Measurements from ENCODE around the gene WDR27. TPM values are rescaled to one million over a fixed set of nuclear protein-coding genes. Genes with fewer than 3 reads are reported as not detected.

Gene WDR27
- total RNA-seq, 1 donor from 2014 or later = 24.5 TPM

- no peaks in the 10 kb centered on the region for H3K9me3 ChIP-seq (ENCODE audit: control insufficient read depth in 3 of 3, low read length in 3 of 3)
- H3K27me3 ChIP-seq (ENCODE audit: control insufficient read depth in 3 of 3, insufficient read depth in 3 of 3, low read length in 3 of 3) = no peaks in the 10 kb centered on the region
- H3K4me1 ChIP-seq (ENCODE audit: control insufficient read depth in 3 of 3, insufficient read depth in 3 of 3, low read length in 3 of 3) = no peaks in the 10 kb centered on the region
- no peak overlapping the region for H3K27ac ChIP-seq (ENCODE audit: low read depth, low read length)
- H3K4me3 ChIP-seq (ENCODE audit: low read length in 3 of 3) = no peak overlapping the region
- peaks cover 6 to 7% (median 7%) of the 10 kb centered on the region in 3 donors for H3K36me3 ChIP-seq (ENCODE audit: control insufficient read depth in 3 of 3, insufficient read depth in 3 of 3, low read length in 3 of 3)
- H3K9ac ChIP-seq (ENCODE audit: low read depth in 1 of 3, low read length in 3 of 3) = no peak overlapping the region
These were observed 10.6 kb downstream of the WDR27 start for GRCh38 chr6:169691260-169691659.

GRCh38 chr6:169689287-169689686 is 12.5 kb downstream of the WDR27 start:
- peaks cover 4 to 14% (median 12%) of the 10 kb centered on the region in 3 donors for H3K36me3 ChIP-seq (ENCODE audit: control insufficient read depth in 3 of 3, insufficient read depth in 3 of 3, low read length in 3 of 3)

GRCh38 chr6:169685860-169686259 is 16.0 kb downstream of the WDR27 start:
- Histone ChIP-seq H3K4me1 (ENCODE audit: control insufficient read depth in 3 of 3, insufficient read depth in 3 of 3, low read length in 3 of 3) (no peaks in the 10 kb centered on the region), H3K4me3 (ENCODE audit: low read length in 3 of 3) (no peak overlapping the region), H3K27me3 (ENCODE audit: control insufficient read depth in 3 of 3, insufficient read depth in 3 of 3, low read length in 3 of 3) (no peaks in the 10 kb centered on the region), H3K27ac (ENCODE audit: low read depth, low read length) (no peak overlapping the region), H3K36me3 (ENCODE audit: control insufficient read depth in 3 of 3, insufficient read depth in 3 of 3, low read length in 3 of 3) (peaks cover 7 to 14% (median 12%) of the 10 kb centered on the region in 3 donors), H3K9me3 (ENCODE audit: control insufficient read depth in 3 of 3, low read length in 3 of 3) (peaks cover 0 to 7% (median 0%) of the 10 kb centered on the region in 3 donors), H3K9ac (ENCODE audit: low read depth in 1 of 3, low read length in 3 of 3) (no peak overlapping the region)

More at GRCh38 chr6:169689287-169689686, 12.5 kb downstream of the WDR27 start:
- Histone ChIP-seq H3K9me3 (ENCODE audit: control insufficient read depth in 3 of 3, low read length in 3 of 3) (peaks cover 0 to 7% (median 0%) of the 10 kb centered on the region in 3 donors), H3K4me1 (ENCODE audit: control insufficient read depth in 3 of 3, insufficient read depth in 3 of 3, low read length in 3 of 3) (no peaks in the 10 kb centered on the region), H3K27ac (ENCODE audit: low read depth, low read length) (no peak overlapping the region), H3K27me3 (ENCODE audit: control insufficient read depth in 3 of 3, insufficient read depth in 3 of 3, low read length in 3 of 3) (no peaks in the 10 kb centered on the region), H3K4me3 (ENCODE audit: low read length in 3 of 3) (no peak overlapping the region), H3K9ac (ENCODE audit: low read depth in 1 of 3, low read length in 3 of 3) (no peak overlapping the region)

GRCh38 chr6:169684056-169684455 is 17.8 kb downstream of the WDR27 start:
- peaks cover 7 to 16% (median 14%) of the 10 kb centered on the region in 3 donors for H3K36me3 ChIP-seq (ENCODE audit: control insufficient read depth in 3 of 3, insufficient read depth in 3 of 3, low read length in 3 of 3)
- H3K9ac ChIP-seq (ENCODE audit: low read depth in 1 of 3, low read length in 3 of 3) = no peak overlapping the region
- peaks cover 0 to 7% (median 0%) of the 10 kb centered on the region in 3 donors for H3K9me3 ChIP-seq (ENCODE audit: control insufficient read depth in 3 of 3, low read length in 3 of 3)
- H3K4me3 ChIP-seq (ENCODE audit: low read length in 3 of 3) = no peak overlapping the region
- no peaks in the 10 kb centered on the region for H3K4me1 ChIP-seq (ENCODE audit: control insufficient read depth in 3 of 3, insufficient read depth in 3 of 3, low read length in 3 of 3)
- H3K27me3 ChIP-seq (ENCODE audit: control insufficient read depth in 3 of 3, insufficient read depth in 3 of 3, low read length in 3 of 3) = no peaks in the 10 kb centered on the region
- no peak overlapping the region for H3K27ac ChIP-seq (ENCODE audit: low read depth, low read length)

DNA sequence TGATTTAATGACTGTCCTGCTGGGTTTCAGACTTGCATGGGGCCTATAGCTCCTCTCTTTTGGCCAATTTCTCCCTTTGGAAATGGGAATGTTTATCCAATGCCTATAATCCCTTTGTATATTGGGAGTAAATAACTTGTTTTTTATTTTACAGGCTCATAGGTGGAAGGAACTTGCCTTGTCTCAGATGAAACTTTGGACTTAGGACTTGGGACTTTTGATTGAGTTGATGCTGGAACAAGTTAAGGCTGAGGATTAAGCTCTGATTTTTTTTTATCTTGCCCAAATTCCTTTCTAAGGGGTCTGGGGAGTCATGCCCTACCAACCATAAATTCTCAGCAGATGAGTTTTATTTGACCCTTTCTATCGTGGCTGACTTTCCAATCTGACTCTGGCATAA is 23.5 kb downstream of the WDR27 start:
- no peak overlapping the region for H3K9ac ChIP-seq (ENCODE audit: low read depth in 1 of 3, low read length in 3 of 3)
- no peak overlapping the region for H3K27ac ChIP-seq (ENCODE audit: low read depth, low read length)
- H3K4me1 ChIP-seq (ENCODE audit: control insufficient read depth in 3 of 3, insufficient read depth in 3 of 3, low read length in 3 of 3) = peaks cover 0 to 2% (median 0%) of the 10 kb centered on the region in 3 donors
- H3K36me3 ChIP-seq (ENCODE audit: control insufficient read depth in 3 of 3, insufficient read depth in 3 of 3, low read length in 3 of 3) = peaks cover 0 to 7% (median 2%) of the 10 kb centered on the region in 3 donors
- no peaks in the 10 kb centered on the region for H3K27me3 ChIP-seq (ENCODE audit: control insufficient read depth in 3 of 3, insufficient read depth in 3 of 3, low read length in 3 of 3)
- no peak overlapping the region for H3K4me3 ChIP-seq (ENCODE audit: low read length in 3 of 3)
- H3K9me3 ChIP-seq (ENCODE audit: control insufficient read depth in 3 of 3, low read length in 3 of 3) = no peaks in the 10 kb centered on the region

DNA sequence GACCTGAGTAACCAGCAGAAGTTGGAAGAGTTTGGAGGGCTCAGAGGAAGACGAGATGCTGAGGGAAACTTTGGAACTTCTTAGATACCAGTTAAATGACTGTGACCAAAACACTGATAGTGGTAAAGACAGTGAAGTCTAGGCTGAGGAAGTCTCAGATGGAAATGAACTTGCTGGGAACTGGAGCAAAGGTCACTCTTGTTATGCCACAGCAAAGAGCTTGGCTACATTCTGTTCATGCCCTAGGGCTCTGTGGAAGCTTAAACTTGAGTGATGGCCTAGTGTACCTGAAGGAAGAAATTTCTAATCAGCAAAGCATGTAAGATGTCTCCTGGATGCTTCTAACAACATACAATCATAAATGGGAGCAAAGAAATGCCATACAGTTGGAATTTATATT is 24.7 kb downstream of the WDR27 start:
- H3K27me3 ChIP-seq (ENCODE audit: control insufficient read depth in 3 of 3, insufficient read depth in 3 of 3, low read length in 3 of 3) = no peaks in the 10 kb centered on the region

GRCh38 chr6:169675011-169675410 is 26.8 kb downstream of the WDR27 start:
- no peak overlapping the region for H3K9ac ChIP-seq (ENCODE audit: low read depth in 1 of 3, low read length in 3 of 3)
- H3K27ac ChIP-seq (ENCODE audit: low read depth, low read length) = no peak overlapping the region
- H3K4me1 ChIP-seq (ENCODE audit: control insufficient read depth in 3 of 3, insufficient read depth in 3 of 3, low read length in 3 of 3) = peaks cover 0 to 2% (median 0%) of the 10 kb centered on the region in 3 donors
- H3K9me3 ChIP-seq (ENCODE audit: control insufficient read depth in 3 of 3, low read length in 3 of 3) = no peaks in the 10 kb centered on the region
- no peaks in the 10 kb centered on the region for H3K27me3 ChIP-seq (ENCODE audit: control insufficient read depth in 3 of 3, insufficient read depth in 3 of 3, low read length in 3 of 3)
- peaks cover 7 to 18% (median 10%) of the 10 kb centered on the region in 3 donors for H3K36me3 ChIP-seq (ENCODE audit: control insufficient read depth in 3 of 3, insufficient read depth in 3 of 3, low read length in 3 of 3)
- H3K4me3 ChIP-seq (ENCODE audit: low read length in 3 of 3) = no peak overlapping the region

More for the DNA sequence above, 24.7 kb downstream of the WDR27 start:
- Histone ChIP-seq H3K4me3 (ENCODE audit: low read length in 3 of 3) (no peak overlapping the region), H3K36me3 (ENCODE audit: control insufficient read depth in 3 of 3, insufficient read depth in 3 of 3, low read length in 3 of 3) (peaks cover 0 to 7% (median 0%) of the 10 kb centered on the region in 3 donors), H3K9me3 (ENCODE audit: control insufficient read depth in 3 of 3, low read length in 3 of 3) (no peaks in the 10 kb centered on the region), H3K27ac (ENCODE audit: low read depth, low read length) (no peak overlapping the region), H3K9ac (ENCODE audit: low read depth in 1 of 3, low read length in 3 of 3) (no peak overlapping the region), H3K4me1 (ENCODE audit: control insufficient read depth in 3 of 3, insufficient read depth in 3 of 3, low read length in 3 of 3) (peaks cover 0 to 2% (median 0%) of the 10 kb centered on the region in 3 donors)

DNA sequence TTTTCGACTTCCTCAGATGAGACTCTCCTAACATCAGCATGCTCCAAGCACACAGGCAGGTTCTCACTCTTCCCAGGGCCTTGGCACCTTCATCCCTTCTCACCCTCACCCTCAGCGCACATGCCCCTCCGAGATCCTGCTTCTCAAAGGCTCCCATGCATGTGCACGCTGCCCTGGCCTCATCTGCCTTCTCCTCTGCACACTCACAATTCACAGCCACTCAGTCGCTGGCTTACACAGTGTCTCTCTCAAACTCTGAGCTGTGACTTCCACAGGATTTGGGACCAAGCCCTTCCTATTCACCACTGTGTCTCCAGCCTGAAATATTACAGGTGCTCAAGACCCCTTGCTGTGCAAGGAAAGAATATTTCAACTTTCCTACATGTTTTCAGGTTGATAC is 30.3 kb downstream of the WDR27 start:
- no peak overlapping the region for H3K9ac ChIP-seq (ENCODE audit: low read depth in 1 of 3, low read length in 3 of 3)
- peaks cover 15 to 28% (median 21%) of the 10 kb centered on the region in 3 donors for H3K36me3 ChIP-seq (ENCODE audit: control insufficient read depth in 3 of 3, insufficient read depth in 3 of 3, low read length in 3 of 3)
- H3K4me3 ChIP-seq (ENCODE audit: low read length in 3 of 3) = no peak overlapping the region
- H3K27ac ChIP-seq (ENCODE audit: low read depth, low read length) = no peak overlapping the region
- no peaks in the 10 kb centered on the region for H3K4me1 ChIP-seq (ENCODE audit: control insufficient read depth in 3 of 3, insufficient read depth in 3 of 3, low read length in 3 of 3)
- H3K9me3 ChIP-seq (ENCODE audit: control insufficient read depth in 3 of 3, low read length in 3 of 3) = no peaks in the 10 kb centered on the region
- no peaks in the 10 kb centered on the region for H3K27me3 ChIP-seq (ENCODE audit: control insufficient read depth in 3 of 3, insufficient read depth in 3 of 3, low read length in 3 of 3)

DNA sequence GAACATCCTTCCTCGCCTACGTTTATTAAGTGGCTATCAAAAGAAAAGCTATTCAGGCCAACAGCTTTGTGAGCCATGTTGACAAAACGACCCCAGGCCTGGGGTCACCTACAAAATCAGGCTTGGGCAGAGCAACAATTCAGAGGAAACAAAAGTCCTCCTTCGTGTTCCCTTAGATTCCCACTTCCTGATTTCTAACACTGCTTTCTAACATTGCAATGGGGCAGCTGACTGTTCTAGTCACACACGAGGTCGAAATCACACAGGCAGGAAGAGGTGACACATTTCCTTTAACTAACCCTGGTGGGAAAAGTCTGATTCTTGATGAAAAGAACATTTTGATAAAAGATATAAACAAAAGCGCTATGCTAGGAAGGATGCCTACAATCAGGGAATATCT is 31.9 kb downstream of the WDR27 start:
- Histone ChIP-seq H3K4me1 (ENCODE audit: control insufficient read depth in 3 of 3, insufficient read depth in 3 of 3, low read length in 3 of 3) (no peaks in the 10 kb centered on the region), H3K4me3 (ENCODE audit: low read length in 3 of 3) (no peak overlapping the region), H3K9me3 (ENCODE audit: control insufficient read depth in 3 of 3, low read length in 3 of 3) (no peaks in the 10 kb centered on the region), H3K27ac (ENCODE audit: low read depth, low read length) (peak overlapping the region; percentile 54), H3K27me3 (ENCODE audit: control insufficient read depth in 3 of 3, insufficient read depth in 3 of 3, low read length in 3 of 3) (no peaks in the 10 kb centered on the region), H3K9ac (ENCODE audit: low read depth in 1 of 3, low read length in 3 of 3) (no peak overlapping the region), H3K36me3 (ENCODE audit: control insufficient read depth in 3 of 3, insufficient read depth in 3 of 3, low read length in 3 of 3) (peaks cover 18 to 32% (median 29%) of the 10 kb centered on the region in 3 donors)

DNA sequence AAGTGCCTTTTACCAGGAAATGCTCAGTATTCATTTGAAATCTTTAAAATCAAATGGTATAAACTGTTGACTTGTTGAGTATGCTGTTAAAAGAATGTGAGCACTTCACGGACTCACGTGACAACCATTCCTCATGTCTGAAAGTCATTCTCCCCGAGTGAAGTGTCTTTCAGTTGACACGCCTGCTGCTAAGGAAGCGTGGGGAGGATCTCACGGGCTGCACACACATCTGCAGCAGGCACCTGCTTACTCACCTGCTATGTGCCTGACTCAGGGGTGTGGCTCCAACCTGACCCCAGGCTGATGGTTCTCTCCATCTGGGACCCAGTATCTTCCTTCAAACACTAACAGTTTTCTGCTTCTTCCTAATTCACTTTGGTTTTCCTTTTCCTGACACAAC is 32.7 kb downstream of the WDR27 start:
- Histone ChIP-seq H3K9me3 (ENCODE audit: control insufficient read depth in 3 of 3, low read length in 3 of 3) (no peaks in the 10 kb centered on the region), H3K27ac (ENCODE audit: low read depth, low read length) (no peak overlapping the region), H3K4me1 (ENCODE audit: control insufficient read depth in 3 of 3, insufficient read depth in 3 of 3, low read length in 3 of 3) (no peaks in the 10 kb centered on the region), H3K27me3 (ENCODE audit: control insufficient read depth in 3 of 3, insufficient read depth in 3 of 3, low read length in 3 of 3) (no peaks in the 10 kb centered on the region), H3K36me3 (ENCODE audit: control insufficient read depth in 3 of 3, insufficient read depth in 3 of 3, low read length in 3 of 3) (peaks cover 21 to 35% (median 33%) of the 10 kb centered on the region in 3 donors), H3K9ac (ENCODE audit: low read depth in 1 of 3, low read length in 3 of 3) (no peak overlapping the region), H3K4me3 (ENCODE audit: low read length in 3 of 3) (no peak overlapping the region)
